Measurements from ENCODE around the gene ANKS1B. TPM values are rescaled to one million over a fixed set of nuclear protein-coding genes. Genes with fewer than 3 reads are reported as not detected.

Gene ANKS1B
- total RNA-seq, 1 experiment from 2014 or later: 18.8 TPM

DNA sequence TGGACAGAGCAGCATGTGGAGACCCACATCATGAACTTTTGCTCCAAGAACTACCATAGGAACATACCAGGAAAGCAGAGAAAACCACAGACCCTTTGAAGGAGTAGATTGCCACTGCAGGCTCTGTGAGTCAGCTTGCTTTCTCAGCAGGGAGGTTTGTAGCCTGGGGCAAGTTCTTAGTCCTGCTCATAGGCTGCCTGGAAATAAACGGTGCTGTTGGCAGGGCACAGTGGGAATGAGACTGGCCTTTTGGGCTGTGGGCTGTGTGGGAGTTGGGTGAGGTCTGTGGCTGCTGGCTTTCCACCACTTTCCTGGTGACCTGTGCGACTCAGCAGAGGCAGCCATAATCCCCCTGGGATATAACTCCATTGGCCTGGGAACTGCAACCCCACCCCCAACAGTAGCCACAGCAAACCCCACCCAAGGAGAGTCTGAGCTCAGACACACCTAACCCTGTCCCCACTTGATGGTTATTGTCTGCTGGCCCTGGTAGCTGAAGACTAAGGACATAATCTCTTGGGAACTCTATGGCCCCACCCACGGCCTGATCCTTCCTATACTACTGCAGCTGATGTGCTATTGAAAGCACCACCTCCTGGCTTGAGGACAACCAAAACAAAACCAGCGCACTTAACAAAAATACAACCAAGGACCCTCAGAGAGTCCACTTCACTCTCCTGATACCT, 529.2 kb downstream of the ANKS1B start:
- peaks cover 9% of the 10 kb centered on the region for H3K9me3 Mint-ChIP-seq (ENCODE audit: unreplicated experiment)
- CTCF ChIA-PET: interaction anchor here (0.6 to 1.2 kb wide), 3 partner anchors 16 to 312 kb away, joined by 3 to 4 read pairs (median 3); no protein-coding TSS in a partner anchor

GRCh38 chr12:99454539-99455172, 530.1 kb downstream of the ANKS1B start:
- H3K27ac Mint-ChIP-seq (ENCODE audit: low read depth, unreplicated experiment): no peak overlapping the region
- peaks cover 9% of the 10 kb centered on the region for H3K9me3 Mint-ChIP-seq (ENCODE audit: unreplicated experiment)
- H3K36me3 Mint-ChIP-seq (ENCODE audit: insufficient read depth, unreplicated experiment): peaks cover 8% of the 10 kb centered on the region
- ChIA-PET CTCF (interaction anchor here (1.2 kb wide), 1 partner anchor 313 kb away, joined by 3 read pairs; no protein-coding TSS in a partner anchor), POLR2A (interaction anchor here (0.6 kb wide), 1 partner anchor 9 kb away, joined by 3 read pairs; no protein-coding TSS in a partner anchor)
- no peak for DNase-seq (ENCODE audit: unreplicated experiment)
- TF ChIP-seq, protein P1, sequence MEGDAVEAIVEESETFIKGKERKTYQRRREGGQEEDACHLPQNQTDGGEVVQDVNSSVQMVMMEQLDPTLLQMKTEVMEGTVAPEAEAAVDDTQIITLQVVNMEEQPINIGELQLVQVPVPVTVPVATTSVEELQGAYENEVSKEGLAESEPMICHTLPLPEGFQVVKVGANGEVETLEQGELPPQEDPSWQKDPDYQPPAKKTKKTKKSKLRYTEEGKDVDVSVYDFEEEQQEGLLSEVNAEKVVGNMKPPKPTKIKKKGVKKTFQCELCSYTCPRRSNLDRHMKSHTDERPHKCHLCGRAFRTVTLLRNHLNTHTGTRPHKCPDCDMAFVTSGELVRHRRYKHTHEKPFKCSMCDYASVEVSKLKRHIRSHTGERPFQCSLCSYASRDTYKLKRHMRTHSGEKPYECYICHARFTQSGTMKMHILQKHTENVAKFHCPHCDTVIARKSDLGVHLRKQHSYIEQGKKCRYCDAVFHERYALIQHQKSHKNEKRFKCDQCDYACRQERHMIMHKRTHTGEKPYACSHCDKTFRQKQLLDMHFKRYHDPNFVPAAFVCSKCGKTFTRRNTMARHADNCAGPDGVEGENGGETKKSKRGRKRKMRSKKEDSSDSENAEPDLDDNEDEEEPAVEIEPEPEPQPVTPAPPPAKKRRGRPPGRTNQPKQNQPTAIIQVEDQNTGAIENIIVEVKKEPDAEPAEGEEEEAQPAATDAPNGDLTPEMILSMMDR (IDR thresholded peaks at IDR 0.05; ENCODE audit: unreplicated experiment): no peak
- H3K27me3 Mint-ChIP-seq (ENCODE audit: insufficient read depth, unreplicated experiment): no peaks in the 10 kb centered on the region
- H3K4me3 Mint-ChIP-seq (ENCODE audit: unreplicated experiment): no peak overlapping the region
- peaks cover 28% of the 10 kb centered on the region for H3K4me1 Mint-ChIP-seq (ENCODE audit: insufficient read depth, unreplicated experiment)
- no TSS peak for BruUV-seq (replicated peaks)
- intact Hi-C loops (cut with micrococcal nuclease): no loop called here

More for the DNA sequence above, 529.2 kb downstream of the ANKS1B start:
- peak; percentile 99 for DNase-seq (ENCODE audit: unreplicated experiment)
- H3K27ac Mint-ChIP-seq (ENCODE audit: low read depth, unreplicated experiment): no peak overlapping the region
- POLR2A ChIA-PET: interaction anchor here (0.6 to 1.0 kb wide), 2 partner anchors 9 to 23 kb away, joined by 3 read pairs; no protein-coding TSS in a partner anchor
- TF ChIP-seq, protein P1 (IDR thresholded peaks at IDR 0.05; ENCODE audit: unreplicated experiment): no peak
- BruUV-seq (replicated peaks): no TSS peak
- peaks cover 28% of the 10 kb centered on the region for H3K4me1 Mint-ChIP-seq (ENCODE audit: insufficient read depth, unreplicated experiment)
- peaks cover 8% of the 10 kb centered on the region for H3K36me3 Mint-ChIP-seq (ENCODE audit: insufficient read depth, unreplicated experiment)
- H3K27me3 Mint-ChIP-seq (ENCODE audit: insufficient read depth, unreplicated experiment): no peaks in the 10 kb centered on the region
- H3K4me3 Mint-ChIP-seq (ENCODE audit: unreplicated experiment): peak overlapping the region; percentile 2
- intact Hi-C loops (cut with micrococcal nuclease): no loop called here

GRCh38 chr12:99453836-99454538, 530.7 kb downstream of the ANKS1B start:
- H3K27me3 Mint-ChIP-seq (ENCODE audit: insufficient read depth, unreplicated experiment): no peaks in the 10 kb centered on the region
- no peak overlapping the region for H3K27ac Mint-ChIP-seq (ENCODE audit: low read depth, unreplicated experiment)
- TF ChIP-seq, protein P1 (IDR thresholded peaks at IDR 0.05; ENCODE audit: unreplicated experiment): no peak
- CTCF ChIA-PET: no interaction called here
- peaks cover 8% of the 10 kb centered on the region for H3K36me3 Mint-ChIP-seq (ENCODE audit: insufficient read depth, unreplicated experiment)
- no TSS peak for BruUV-seq (replicated peaks)
- H3K4me1 Mint-ChIP-seq (ENCODE audit: insufficient read depth, unreplicated experiment): peaks cover 28% of the 10 kb centered on the region
- DNase-seq (ENCODE audit: unreplicated experiment): no peak
- H3K9me3 Mint-ChIP-seq (ENCODE audit: unreplicated experiment): peaks cover 9% of the 10 kb centered on the region
- POLR2A ChIA-PET: no interaction called here
- no peak overlapping the region for H3K4me3 Mint-ChIP-seq (ENCODE audit: unreplicated experiment)
- intact Hi-C loops (cut with micrococcal nuclease): no loop called here

- no TSS peak for BruUV-seq (replicated peaks)
- ChIA-PET POLR2A (no interaction called here), CTCF (no interaction called here)
- TF ChIP-seq, protein P1 (IDR thresholded peaks at IDR 0.05; ENCODE audit: unreplicated experiment): no peak
- peak; percentile 9 for DNase-seq (ENCODE audit: unreplicated experiment)
- Mint-ChIP-seq H3K36me3 (ENCODE audit: insufficient read depth, unreplicated experiment) (peaks cover 8% of the 10 kb centered on the region), H3K9me3 (ENCODE audit: unreplicated experiment) (no peaks in the 10 kb centered on the region), H3K27ac (ENCODE audit: low read depth, unreplicated experiment) (no peak overlapping the region), H3K4me3 (ENCODE audit: unreplicated experiment) (no peak overlapping the region), H3K4me1 (ENCODE audit: insufficient read depth, unreplicated experiment) (peaks cover 17% of the 10 kb centered on the region), H3K27me3 (ENCODE audit: insufficient read depth, unreplicated experiment) (no peaks in the 10 kb centered on the region)
- intact Hi-C loops (cut with micrococcal nuclease): no loop called here
Measured at GRCh38 chr12:99450036-99450630, 534.6 kb downstream of the ANKS1B start.

Measured in MCF 10A (cell line).